ENCODE results near the gene CAMTA1.

Gene CAMTA1

GRCh38 chr1:7534061-7534825 is 749.0 kb downstream of the CAMTA1 start:
- DNase-seq (ENCODE audit: low spot score), result no peak

- DNase-seq (ENCODE audit: low spot score), result no peak
Observed at GRCh38 chr1:7535016-7535415, 749.8 kb downstream of the CAMTA1 start.

- DNase-seq (ENCODE audit: low spot score), result no peak
Observed at GRCh38 chr1:7535934-7536878, 751.0 kb downstream of the CAMTA1 start.

GRCh38 chr1:7536891-7537591 is 751.8 kb downstream of the CAMTA1 start:
- DNase-seq (ENCODE audit: low spot score), result no peak

- DNase-seq (ENCODE audit: low spot score), result no peak
Observed at GRCh38 chr1:7538033-7538432, 752.8 kb downstream of the CAMTA1 start.

- DNase-seq (ENCODE audit: low spot score), result no peak
Observed at GRCh38 chr1:7538849-7539768, 753.9 kb downstream of the CAMTA1 start.

DNA sequence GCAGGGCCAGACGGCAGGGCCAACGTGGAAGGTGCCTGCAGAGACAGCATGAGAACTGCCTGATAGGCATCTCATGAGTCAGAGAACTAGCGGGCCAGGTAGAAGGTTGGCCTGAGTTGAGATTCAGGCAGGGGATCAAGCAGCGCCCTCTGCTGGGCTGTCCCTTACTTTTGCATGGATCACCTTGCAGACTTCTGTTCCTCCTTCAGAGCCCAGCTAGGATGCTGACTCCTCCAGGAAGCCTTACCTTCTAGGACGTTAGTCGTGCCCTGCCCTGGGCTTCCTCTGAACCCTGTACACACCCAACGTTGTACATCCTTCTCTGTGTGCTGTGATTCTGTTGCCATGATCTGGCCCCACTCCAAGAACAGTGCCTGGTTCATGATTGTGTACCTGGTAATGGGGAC is 754.5 kb downstream of the CAMTA1 start:
- DNase-seq (ENCODE audit: low spot score), result no peak

DNA sequence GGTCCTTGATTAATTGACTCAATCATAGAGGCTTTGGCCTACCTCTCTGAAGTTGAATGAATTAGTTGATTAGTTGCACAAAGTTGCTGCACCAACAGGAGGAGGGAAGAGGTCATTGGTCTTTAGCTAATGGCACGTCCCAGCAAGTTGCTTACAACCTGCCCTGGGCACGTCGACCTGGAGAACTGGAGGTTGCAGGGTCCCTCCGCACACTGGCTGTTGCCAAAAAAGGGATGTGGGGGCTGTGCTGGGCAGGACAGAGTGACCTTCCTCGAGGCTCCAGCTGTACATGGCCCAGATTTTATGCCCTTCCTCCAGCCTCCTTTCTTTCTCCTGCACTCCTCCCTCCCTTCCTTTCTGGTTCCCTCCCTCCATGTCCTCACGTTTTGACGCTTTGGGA is 755.6 kb downstream of the CAMTA1 start:
- no peak for DNase-seq (ENCODE audit: low spot score)

DNA sequence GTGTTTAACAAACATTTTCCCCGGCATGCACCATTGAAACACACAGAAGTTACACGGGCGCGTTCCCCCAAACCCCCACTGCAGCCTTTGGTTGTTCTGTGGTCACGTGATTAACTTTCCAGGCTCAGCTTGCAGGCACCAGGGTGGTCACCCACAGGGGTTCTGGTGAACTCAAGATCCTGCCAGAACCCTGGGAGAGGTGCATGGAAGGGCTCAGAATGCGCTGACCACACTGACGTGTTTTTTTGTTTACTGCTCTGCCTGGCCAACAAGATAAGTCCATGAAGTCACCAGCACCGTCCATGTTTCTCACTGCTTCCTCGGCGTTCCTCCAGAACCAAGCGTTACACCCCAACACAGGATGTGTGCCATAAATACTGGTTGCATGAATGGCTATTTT is 756.4 kb downstream of the CAMTA1 start:
- DNase-seq (ENCODE audit: low spot score), result no peak

GRCh38 chr1:7543718-7544090 is 758.5 kb downstream of the CAMTA1 start:
- no peak for DNase-seq (ENCODE audit: low spot score)

GRCh38 chr1:7549277-7550161 is 764.3 kb downstream of the CAMTA1 start:
- DNase-seq (ENCODE audit: low spot score), result no peak

DNA sequence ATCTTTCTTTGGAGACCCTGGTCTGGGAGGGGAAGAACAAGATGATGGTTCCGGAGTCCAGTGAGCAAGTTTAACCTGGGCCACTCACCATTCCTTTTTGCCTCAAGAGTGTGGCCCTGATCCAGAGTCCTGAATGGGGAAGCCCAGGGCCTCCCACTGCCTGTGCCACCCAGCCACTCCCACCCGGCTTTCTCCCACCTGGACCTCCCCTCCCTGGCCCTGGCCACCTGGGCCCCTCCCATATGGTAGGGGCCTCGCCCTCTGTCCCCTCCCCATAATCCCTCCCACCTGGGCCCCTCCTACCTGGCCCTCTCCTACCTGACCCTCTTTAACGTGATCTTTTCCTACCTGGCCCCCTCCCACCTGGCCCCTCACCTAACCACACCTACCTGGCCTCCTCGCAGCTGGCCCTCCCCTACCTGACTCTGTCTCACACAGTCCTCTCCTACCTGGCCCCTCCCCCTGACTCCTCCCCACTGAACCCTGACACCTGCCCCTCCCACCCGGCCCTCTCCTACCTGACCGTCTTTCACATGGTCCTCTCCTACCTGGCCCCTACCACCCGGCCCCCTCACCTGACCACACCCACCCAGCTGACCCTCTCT is 765.1 kb downstream of the CAMTA1 start:
- no peak for DNase-seq (ENCODE audit: low spot score)

GRCh38 chr1:7550981-7551380 is 765.7 kb downstream of the CAMTA1 start:
- DNase-seq (ENCODE audit: low spot score), result no peak

DNA sequence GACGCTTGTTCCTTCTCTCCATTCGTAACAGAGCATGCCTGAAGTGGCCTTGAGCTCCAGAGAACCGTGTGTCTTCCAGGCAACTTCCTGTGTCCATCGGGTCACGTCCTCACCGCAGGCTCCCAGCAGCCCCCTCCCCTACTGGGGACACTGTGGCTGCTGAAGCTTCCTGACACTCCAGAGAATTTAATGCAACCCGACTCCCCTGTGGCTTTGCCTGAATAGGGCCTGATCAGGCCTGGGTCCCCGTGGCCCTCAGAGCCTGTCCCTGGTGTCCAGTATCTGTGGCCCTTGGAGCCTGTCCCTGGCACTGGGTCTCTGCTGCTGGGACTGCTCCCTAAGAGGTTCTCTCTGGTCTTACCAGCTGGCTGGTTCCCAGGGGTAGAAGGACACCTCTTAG is 766.2 kb downstream of the CAMTA1 start:
- DNase-seq (ENCODE audit: low spot score), result no peak

GRCh38 chr1:7552402-7552801 is 767.1 kb downstream of the CAMTA1 start:
- no peak for DNase-seq (ENCODE audit: low spot score)

- DNase-seq (ENCODE audit: low spot score), result no peak
Observed at GRCh38 chr1:7553042-7553690, 767.9 kb downstream of the CAMTA1 start.

- DNase-seq (ENCODE audit: low spot score), result no peak
Observed at GRCh38 chr1:7554385-7555235, 769.4 kb downstream of the CAMTA1 start.

GRCh38 chr1:7555391-7556185 is 770.3 kb downstream of the CAMTA1 start:
- no peak for DNase-seq (ENCODE audit: low spot score)

Data from left forelimb (tissue), 1 donor.